Gastroesophageal sphincter (tissue), 4 donors: Measurements from ENCODE around the gene HYI. TPM values are rescaled to one million over a fixed set of nuclear protein-coding genes. Genes with fewer than 3 reads are reported as not detected.

Experiments used
- ATAC-seq: fragments of 150-250 bp; one replicate; pipeline ENCODE4 v1.9.1; 2016; ENCODE audit warnings: mild to moderate bottlenecking, moderate library complexity
- H3K27ac ChIP-seq, 4 donors: fragments of 200-600 bp; sonication (generic) in 3 of 4; 1 replicate in 3 of 4; 2 replicates in 1 of 4; pipeline ENCODE4 v1.5.1; 2016 to 2019
- H3K27me3 ChIP-seq: fragments of 200-600 bp; sonication (generic); one replicate; pipeline ENCODE4 v1.5.1; 2019
- H3K36me3 ChIP-seq, 2 donors: fragments of 200-600 bp; sonication (generic); one replicate each; pipeline ENCODE4 v1.5.1; 2019; ENCODE audit warnings: control low read depth in 1 of 2
- H3K4me1 ChIP-seq, 3 donors: fragments of 200-600 bp; sonication (generic); 1 replicate in 2 of 3; 2 replicates in 1 of 3; pipeline ENCODE4 v1.5.1; 2016 to 2019; ENCODE audit warnings: control low read depth in 2 of 3
- H3K4me3 ChIP-seq, 2 donors: fragments of 200-600 bp; sonication (generic); one replicate each; pipeline ENCODE4 v1.5.1; 2019; ENCODE audit warnings: mild to moderate bottlenecking in 1 of 2, moderate library complexity in 1 of 2
- H3K9me3 ChIP-seq, 3 donors: fragments of 200-600 bp; sonication (generic); one replicate each; pipeline ENCODE4 v1.5.1; 2017 to 2019; ENCODE audit warnings: control low read depth in 2 of 3
- CTCF ChIP-seq, 4 experiments: fragments of 200-600 bp in 2 of 4; fragments of 450-650 bp in 2 of 4; sonication (generic) in 1 of 4; IDR thresholded peaks; one replicate each; pipeline ENCODE4 v1.5.1; 2017 to 2019; ENCODE audit warnings: antibody characterized with exemption in 4 of 4, mild to moderate bottlenecking in 2 of 4, moderate library complexity in 2 of 4
- EP300 ChIP-seq: sonication (generic); formaldehyde crosslinking; IDR thresholded peaks from one replicate; pipeline ENCODE4 v1.6.1; 2017; ENCODE audit warnings: antibody characterized with exemption, mild to moderate bottlenecking
- POLR2A ChIP-seq, 2 donors: fragments of 450-650 bp; IDR thresholded peaks; one replicate each; pipeline ENCODE4 v1.6.1; 2017; ENCODE audit warnings: antibody characterized with exemption in 2 of 2, mild to moderate bottlenecking in 2 of 2, moderate library complexity in 1 of 2
- POLR2AphosphoS5 ChIP-seq: sonication (generic); formaldehyde crosslinking; IDR thresholded peaks from one replicate; pipeline ENCODE4 v1.6.1; 2017; ENCODE audit warnings: antibody characterized with exemption
- WGBS, 2 donors: methylation state at CpG; one replicate each; pipeline ENCODE4 v1.1.5; 2018; ENCODE audit warnings: low coverage in 1 of 2; 5-methylcytosine and 5-hydroxymethylcytosine counted together
- total RNA-seq, 4 donors: library from RNA; depleted of rRNA; stranded (reverse); fragments of >200 nt; gene quantifications; one replicate each; pipeline ENCODE4 v1.1.0, GENCODE V29; 2016

Gene HYI
- total RNA-seq, 4 donors from 2014 or later, result 29.4 to 116 (median 50.8) TPM

GRCh38 chr1:43441166-43441893 is 12.4 kb downstream of the HYI start:
- ATAC-seq, result no peak
- Histone ChIP-seq H3K9me3 (no peaks in the 10 kb centered on the region), H3K27me3 (no peaks in the 10 kb centered on the region), H3K4me3 (no peak overlapping the region), H3K27ac (no peak overlapping the region), H3K36me3 (peaks cover 0 to 100% of the 10 kb centered on the region in 2 donors), H3K4me1 (peaks cover 0 to 5% (median 5%) of the 10 kb centered on the region in 3 donors)
- no peak for TF ChIP-seq POLR2A (IDR thresholded peaks at IDR 0.05)
- no peak for TF ChIP-seq POLR2AphosphoS5
- no peak for TF ChIP-seq CTCF (IDR thresholded peaks at IDR 0.05)
- no peak for TF ChIP-seq EP300
- 76 to 91% methylated on average over 6 of the region's 15 CpGs for WGBS, 2 donors

GRCh38 chr1:43440358-43440757 is 13.4 kb downstream of the HYI start:
- H3K4me1 ChIP-seq, result peaks cover 0 to 15% (median 6%) of the 10 kb centered on the region in 3 donors
- H3K27ac ChIP-seq, result no peak overlapping the region
- no peaks in the 10 kb centered on the region for H3K9me3 ChIP-seq
- peaks cover 0 to 97% of the 10 kb centered on the region in 2 donors for H3K36me3 ChIP-seq
- 20% methylated on average over 1 of the region's 7 CpGs; no CpG with 5 or more reads in 1 of the 2 donors for WGBS, 2 donors
- ATAC-seq, result no peak
- H3K4me3 ChIP-seq, result no peak overlapping the region
- H3K27me3 ChIP-seq, result no peaks in the 10 kb centered on the region
- TF ChIP-seq EP300, result no peak
- TF ChIP-seq CTCF (IDR thresholded peaks at IDR 0.05), result no peak
- no peak for TF ChIP-seq POLR2A (IDR thresholded peaks at IDR 0.05)
- no peak for TF ChIP-seq POLR2AphosphoS5

- ATAC-seq, result no peak
- Histone ChIP-seq H3K27me3 (no peaks in the 10 kb centered on the region), H3K4me3 (no peak overlapping the region), H3K9me3 (no peaks in the 10 kb centered on the region), H3K4me1 (peaks cover 0 to 21% (median 9%) of the 10 kb centered on the region in 3 donors), H3K27ac (no peak overlapping the region), H3K36me3 (peaks cover 0 to 97% of the 10 kb centered on the region in 2 donors)
- TF ChIP-seq EP300, result no peak
- no peak for TF ChIP-seq POLR2AphosphoS5
- TF ChIP-seq CTCF (IDR thresholded peaks at IDR 0.05), result no peak
- no peak for TF ChIP-seq POLR2A (IDR thresholded peaks at IDR 0.05)
- 92 to 100% methylated on average over 4 to 7 of the region's 7 CpGs for WGBS, 2 donors
Measured at GRCh38 chr1:43439781-43440180, 13.9 kb downstream of the HYI start.

GRCh38 chr1:43438953-43439581 is 14.7 kb downstream of the HYI start:
- Histone ChIP-seq H3K27ac (no peak overlapping the region), H3K4me3 (no peak overlapping the region), H3K36me3 (peaks cover 0 to 97% of the 10 kb centered on the region in 2 donors), H3K9me3 (no peaks in the 10 kb centered on the region), H3K4me1 (peaks cover 0 to 23% (median 9%) of the 10 kb centered on the region in 3 donors), H3K27me3 (no peaks in the 10 kb centered on the region)
- TF ChIP-seq POLR2AphosphoS5, result no peak
- TF ChIP-seq EP300, result no peak
- ATAC-seq, result no peak
- 90 to 100% methylated on average over 1 to 7 of the region's 10 CpGs for WGBS, 2 donors

GRCh38 chr1:43438576-43438952 is 15.2 kb downstream of the HYI start:
- TF ChIP-seq POLR2A (IDR thresholded peaks at IDR 0.05) (no peak), CTCF (IDR thresholded peaks at IDR 0.05) (no peak), POLR2AphosphoS5 (no peak), EP300 (no peak)
- peaks cover 0 to 97% of the 10 kb centered on the region in 2 donors for H3K36me3 ChIP-seq

More at GRCh38 chr1:43438576-43438952, 15.2 kb downstream of the HYI start:
- no peak overlapping the region for H3K27ac ChIP-seq
- no peaks in the 10 kb centered on the region for H3K9me3 ChIP-seq
- H3K4me3 ChIP-seq, result no peak overlapping the region
- peaks cover 0 to 23% (median 9%) of the 10 kb centered on the region in 3 donors for H3K4me1 ChIP-seq
- no peaks in the 10 kb centered on the region for H3K27me3 ChIP-seq
- no CpG with 5 or more reads among the region's 8 CpGs for WGBS, 2 donors
- ATAC-seq, result no peak
